Central memory CD8-positive, alpha-beta T cell (primary cell): ENCODE measurements around the gene KLHDC3.
A peak's percentile ranks its signal among the peaks of the same experiment; 100 is the strongest.

Source experiments
- ATAC-seq: fragments of 150-1000 bp; cut with Tn5 transposase; replicated peaks from 2 replicates; pipeline ENCODE4 v1.10.0; 2022; ENCODE audit warnings: mild to moderate bottlenecking, moderate FRiP score, moderate number of reproducible peaks; ENCODE audit not compliant: poor library complexity, severe bottlenecking; ENCODE audit errors: extremely low read depth
- DNase-seq, 2 donors: peaks; one replicate each; pipeline ENCODE4 v3.0.0; 2021; ENCODE audit warnings: low spot score in 2 of 2
- H3K27ac Mint-ChIP-seq: one replicate; pipeline ENCODE4 v1.8.0; 2022; ENCODE audit warnings: low read depth, mild to moderate bottlenecking, moderate library complexity, mixed read lengths
- H3K27me3 Mint-ChIP-seq: one replicate; pipeline ENCODE4 v1.8.0; 2022; ENCODE audit warnings: mixed read lengths
- H3K36me3 Mint-ChIP-seq: one replicate; pipeline ENCODE4 v1.8.0; 2022; ENCODE audit warnings: mild to moderate bottlenecking, moderate library complexity, mixed read lengths; ENCODE audit not compliant: insufficient read depth
- H3K4me1 Mint-ChIP-seq: one replicate; pipeline ENCODE4 v1.8.0; 2022; ENCODE audit warnings: mixed read lengths
- H3K4me3 Mint-ChIP-seq: one replicate; pipeline ENCODE4 v1.8.0; 2022; ENCODE audit warnings: mild to moderate bottlenecking, moderate library complexity, mixed read lengths
- H3K9me3 Mint-ChIP-seq: one replicate; pipeline ENCODE4 v1.8.0; 2022; ENCODE audit warnings: mixed read lengths

Gene KLHDC3

DNA sequence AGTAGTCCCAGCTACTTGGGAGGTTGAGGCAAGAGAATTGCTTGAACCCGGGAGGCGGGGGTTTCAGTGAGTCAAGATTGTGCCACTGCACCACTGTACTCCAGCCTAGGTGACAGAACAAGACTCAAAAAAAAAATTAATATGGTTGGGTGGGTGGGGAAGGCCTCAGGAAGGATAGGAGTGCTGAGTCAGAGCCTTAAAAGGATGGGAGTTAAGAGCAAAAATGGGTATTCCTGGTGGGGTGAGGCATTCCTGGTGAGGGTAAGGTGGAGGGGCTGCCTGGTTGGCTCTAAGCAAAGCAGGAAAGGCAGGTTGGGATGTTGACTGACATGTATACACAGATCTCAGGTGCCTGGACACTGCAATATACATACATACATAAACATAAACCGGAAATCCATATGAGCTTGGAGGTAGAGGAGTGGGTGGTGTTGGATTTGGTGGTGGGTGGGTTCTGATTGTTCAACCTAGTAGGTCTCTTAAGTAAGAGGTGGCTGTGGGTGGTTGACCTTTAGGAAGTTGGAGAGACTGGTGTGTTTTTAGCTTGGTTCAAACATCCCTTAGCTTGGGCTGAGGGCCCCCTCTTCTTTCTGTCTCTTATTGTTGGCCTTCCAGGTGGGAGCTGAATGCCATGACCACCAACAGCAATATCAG lies 6.1 kb downstream of the KLHDC3 start:
- no peak overlapping the region for H3K27ac Mint-ChIP-seq
- DNase-seq (no peak), ATAC-seq (no peak)
- H3K27me3 Mint-ChIP-seq = no peaks in the 10 kb centered on the region
- peak overlapping the region; percentile 45 for H3K4me3 Mint-ChIP-seq
- peaks cover 18% of the 10 kb centered on the region for H3K36me3 Mint-ChIP-seq
- H3K4me1 Mint-ChIP-seq = peaks cover 27% of the 10 kb centered on the region
- H3K9me3 Mint-ChIP-seq = no peaks in the 10 kb centered on the region

DNA sequence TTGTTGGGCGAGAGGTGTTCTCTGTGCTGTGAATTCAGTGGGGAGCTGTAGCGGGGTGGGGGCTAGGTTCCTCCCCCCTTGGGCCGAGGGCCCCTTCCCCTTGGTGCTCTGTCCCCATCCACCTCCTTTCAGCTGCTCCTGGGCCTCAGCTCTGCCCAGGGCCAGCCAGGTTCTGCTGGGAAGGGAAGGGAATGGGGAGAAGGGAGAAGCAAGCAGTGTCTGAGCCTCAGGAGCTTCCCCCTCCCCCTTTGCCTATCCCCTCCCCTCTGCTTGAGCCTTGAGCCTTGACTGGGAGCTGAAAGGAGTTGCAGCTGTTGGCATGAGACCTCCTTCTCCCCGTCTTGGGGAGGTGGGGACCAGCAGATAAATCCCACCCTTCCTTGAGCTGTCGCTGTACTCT lies 6.8 kb downstream of the KLHDC3 start:
- Mint-ChIP-seq H3K27ac (no peak overlapping the region), H3K9me3 (no peaks in the 10 kb centered on the region), H3K4me3 (peak overlapping the region; percentile 89), H3K27me3 (no peaks in the 10 kb centered on the region), H3K4me1 (peaks cover 26% of the 10 kb centered on the region), H3K36me3 (peaks cover 24% of the 10 kb centered on the region)
- no peak for ATAC-seq
- no peak for DNase-seq

DNA sequence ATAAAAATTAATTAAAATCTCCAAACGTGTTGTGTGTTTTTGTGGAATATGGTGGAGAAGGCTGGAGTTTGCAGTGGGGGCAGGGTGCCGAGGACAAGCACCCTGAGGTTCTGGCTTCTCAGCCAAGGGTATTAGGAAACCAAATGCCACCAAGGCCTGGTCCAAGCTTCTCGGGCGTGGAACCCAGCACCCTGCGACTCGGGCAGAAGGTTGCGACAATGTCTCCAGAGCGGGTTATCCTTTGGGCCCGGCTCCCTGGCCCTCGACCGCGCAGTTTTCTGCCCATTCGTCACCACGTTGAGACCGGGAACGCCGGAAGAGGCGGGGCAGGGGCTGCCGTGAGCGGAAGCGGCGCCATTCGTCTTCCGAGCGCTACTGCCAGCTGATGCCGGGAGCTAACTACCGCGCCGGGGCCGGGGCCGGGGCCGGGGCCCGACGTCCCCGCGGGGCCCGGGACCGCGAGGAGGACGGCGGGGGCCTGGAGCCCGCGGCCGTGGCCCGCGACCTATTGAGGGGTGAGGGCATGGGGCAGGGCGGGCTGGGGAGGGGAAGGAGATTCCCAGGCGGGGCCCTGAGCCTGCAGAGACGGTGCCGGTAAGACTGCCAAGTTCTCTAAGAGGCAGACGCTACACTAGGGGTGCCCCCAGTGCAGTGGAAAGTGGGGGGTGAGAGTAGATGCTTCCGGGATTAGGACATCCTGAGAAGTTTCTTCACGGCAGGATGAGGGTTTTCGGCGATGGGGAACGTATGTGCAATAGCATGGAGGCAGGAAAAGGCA lies 7.4 kb downstream of the KLHDC3 start, which contains the start of gene RRP36:
Gene RRP36, plus strand, starts transcription at position 354 of the 778 bp plus-strand sequence. Its CDS starts 32 bp downstream, at position 386.
- Mint-ChIP-seq H3K4me1 (peaks cover 21% of the 10 kb centered on the region), H3K4me3 (peak within 1 kb of the TSS; percentile 89), H3K27ac (peak within 1 kb of the TSS; percentile 58), H3K9me3 (no peaks in the 10 kb centered on the region), H3K27me3 (no peaks in the 10 kb centered on the region), H3K36me3 (peaks cover 28% of the 10 kb centered on the region)
- DNase-seq = peak; percentile 28 to 31
- ATAC-seq = peak; percentile 78

DNA sequence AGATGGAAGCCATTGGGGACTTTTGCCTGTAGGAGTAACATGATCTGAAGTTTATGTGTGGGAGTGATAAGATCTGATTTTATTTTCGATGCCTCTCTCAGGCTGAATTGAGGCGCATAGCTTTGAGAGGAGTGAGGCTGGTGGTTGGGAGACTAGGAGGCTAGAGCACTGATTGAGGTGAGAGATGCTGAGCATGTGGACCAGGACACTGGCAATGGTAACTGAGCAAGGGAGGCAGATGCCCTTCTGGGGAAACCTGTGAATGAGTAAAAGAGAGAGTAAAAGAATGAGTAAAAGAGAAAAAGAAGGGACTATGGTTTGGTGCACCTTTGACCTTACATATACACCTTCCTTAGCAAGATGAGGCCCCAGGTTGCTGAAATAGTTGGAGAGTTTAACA lies 10.4 kb downstream of the KLHDC3 start:
- DNase-seq (no peak), ATAC-seq (no peak)
- Mint-ChIP-seq H3K27ac (peak overlapping the region; percentile 24), H3K9me3 (no peaks in the 10 kb centered on the region), H3K4me3 (no peak overlapping the region), H3K4me1 (peaks cover 30% of the 10 kb centered on the region), H3K36me3 (peaks cover 47% of the 10 kb centered on the region), H3K27me3 (no peaks in the 10 kb centered on the region)

DNA sequence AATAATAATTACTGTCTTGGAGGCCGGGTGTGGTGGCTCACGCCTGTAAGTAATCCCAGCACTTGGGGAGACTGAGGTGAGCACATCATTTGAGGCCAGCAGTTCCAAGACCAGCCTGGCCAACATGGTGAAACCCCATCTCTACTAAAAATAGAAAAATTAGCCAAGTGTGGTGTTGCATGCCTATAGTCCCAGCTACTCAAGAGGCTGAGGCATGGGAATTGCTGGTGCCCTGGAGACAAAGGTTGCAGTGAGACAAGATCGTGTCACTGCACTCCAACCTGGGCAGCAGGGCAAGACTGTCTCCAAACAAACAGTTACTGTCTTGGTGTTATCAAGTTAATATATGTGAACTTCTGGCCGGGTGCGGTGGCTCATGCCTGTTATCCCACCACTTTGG lies 12.3 kb downstream of the KLHDC3 start:
- Mint-ChIP-seq H3K36me3 (peaks cover 63% of the 10 kb centered on the region), H3K4me3 (no peak overlapping the region), H3K9me3 (no peaks in the 10 kb centered on the region), H3K4me1 (peaks cover 30% of the 10 kb centered on the region), H3K27me3 (no peaks in the 10 kb centered on the region), H3K27ac (peak overlapping the region; percentile 26)
- ATAC-seq (no peak), DNase-seq (no peak)

DNA sequence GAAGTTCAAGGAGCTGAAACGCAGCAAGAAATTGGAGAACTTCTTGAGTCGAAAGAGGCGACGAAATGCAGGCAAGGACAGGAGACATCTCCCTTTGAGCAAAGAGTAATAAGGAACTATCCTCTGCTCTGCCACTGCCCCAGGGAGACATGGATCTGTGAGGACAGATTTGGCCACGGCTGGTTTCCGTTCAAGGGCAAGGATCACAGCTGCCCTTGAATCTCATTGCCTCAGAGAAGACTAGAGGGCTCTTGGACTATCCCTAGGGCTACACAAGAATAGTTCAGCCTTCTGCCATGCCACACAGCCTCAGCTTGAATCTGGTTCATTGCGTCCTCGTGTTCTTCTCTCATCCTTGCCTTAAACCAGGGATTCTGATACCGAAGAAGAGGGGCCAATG lies 15.1 kb downstream of the KLHDC3 start:
- no peak overlapping the region for H3K4me3 Mint-ChIP-seq
- no peaks in the 10 kb centered on the region for H3K9me3 Mint-ChIP-seq
- DNase-seq (no peak), ATAC-seq (no peak)
- H3K4me1 Mint-ChIP-seq = peaks cover 17% of the 10 kb centered on the region
- H3K27ac Mint-ChIP-seq = no peak overlapping the region
- H3K27me3 Mint-ChIP-seq = no peaks in the 10 kb centered on the region
- H3K36me3 Mint-ChIP-seq = peaks cover 67% of the 10 kb centered on the region

DNA sequence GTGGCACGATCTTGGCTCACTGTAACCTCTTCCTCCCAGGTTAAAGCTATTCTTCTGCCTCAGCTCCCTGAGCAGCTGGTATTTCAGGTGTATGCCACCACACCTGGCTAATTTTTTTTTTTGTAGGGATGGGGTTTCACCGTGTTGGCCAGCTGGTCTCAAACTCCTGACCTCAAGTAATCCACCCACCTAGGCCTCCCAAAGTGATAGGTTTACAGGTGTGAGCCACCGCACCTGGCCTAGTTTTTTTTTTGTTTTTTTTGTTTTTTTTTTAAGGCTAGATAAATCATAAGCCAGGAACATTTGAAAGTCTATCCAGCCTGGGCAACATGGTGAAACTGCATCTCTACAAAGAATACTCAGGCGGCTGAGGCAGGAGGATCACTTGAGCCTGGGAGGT lies 18.3 kb downstream of the KLHDC3 start:
- DNase-seq (no peak), ATAC-seq (no peak)
- no peak overlapping the region for H3K27ac Mint-ChIP-seq
- H3K9me3 Mint-ChIP-seq = no peaks in the 10 kb centered on the region
- H3K36me3 Mint-ChIP-seq = peaks cover 45% of the 10 kb centered on the region
- H3K4me3 Mint-ChIP-seq = no peak overlapping the region
- H3K27me3 Mint-ChIP-seq = no peaks in the 10 kb centered on the region
- H3K4me1 Mint-ChIP-seq = peaks cover 6% of the 10 kb centered on the region

DNA sequence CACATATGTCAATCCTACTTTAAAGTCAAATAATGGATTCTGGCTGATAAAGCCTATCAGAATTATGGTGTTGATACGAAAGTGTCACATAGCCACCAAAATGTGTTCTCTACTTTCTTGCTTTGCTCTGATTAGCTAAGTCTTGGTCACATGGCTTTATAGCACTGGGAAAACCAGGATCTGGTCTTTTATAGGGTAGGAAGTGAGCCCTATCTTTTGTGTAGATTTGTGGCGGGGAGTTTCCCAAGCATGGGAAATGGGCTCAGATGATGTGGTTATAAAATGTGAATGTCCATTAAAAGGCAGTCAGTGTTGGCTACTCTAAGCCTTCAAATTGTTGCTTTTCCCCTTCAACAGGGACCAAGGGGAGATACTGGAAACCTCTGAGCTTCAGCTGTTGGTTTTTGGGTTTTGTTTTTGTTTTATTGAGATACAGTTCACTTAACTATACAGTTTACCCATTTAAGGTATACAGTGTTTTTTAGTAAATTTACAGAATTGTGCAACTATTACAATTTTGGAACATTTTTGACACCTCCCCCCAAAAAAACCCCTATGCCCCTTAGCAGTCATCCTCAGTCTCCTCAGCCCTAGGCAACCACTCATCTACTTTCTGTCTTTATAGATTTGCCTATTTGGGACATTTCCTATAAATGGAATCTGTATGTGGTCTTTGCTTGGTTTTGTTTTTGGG lies 19.6 kb downstream of the KLHDC3 start:
- DNase-seq = no peak
- peaks cover 38% of the 10 kb centered on the region for H3K36me3 Mint-ChIP-seq
- H3K27me3 Mint-ChIP-seq = no peaks in the 10 kb centered on the region
- no peaks in the 10 kb centered on the region for H3K4me1 Mint-ChIP-seq
- ATAC-seq = no peak
- H3K9me3 Mint-ChIP-seq = no peaks in the 10 kb centered on the region
- H3K4me3 Mint-ChIP-seq = no peak overlapping the region
- peak overlapping the region; percentile 54 for H3K27ac Mint-ChIP-seq

DNA sequence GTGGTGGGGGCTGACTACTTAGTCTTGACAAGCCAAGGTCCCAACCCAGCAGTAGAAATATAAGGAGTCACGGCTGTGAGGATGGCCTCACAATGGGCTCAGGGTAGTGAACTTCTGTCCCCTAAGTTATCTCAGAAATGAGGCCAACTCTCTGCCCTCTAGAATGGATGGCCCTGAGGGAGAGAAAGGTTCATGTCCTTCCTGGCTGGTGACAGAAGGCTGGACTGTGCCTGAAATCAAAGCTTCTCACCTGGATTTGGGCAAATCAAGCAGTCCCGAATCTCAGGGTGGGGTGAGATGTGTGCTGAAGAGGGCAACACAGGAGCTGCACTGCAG lies 20.1 kb downstream of the KLHDC3 start:
- Mint-ChIP-seq H3K27ac (no peak overlapping the region), H3K36me3 (peaks cover 39% of the 10 kb centered on the region), H3K4me1 (no peaks in the 10 kb centered on the region), H3K4me3 (no peak overlapping the region), H3K9me3 (no peaks in the 10 kb centered on the region), H3K27me3 (no peaks in the 10 kb centered on the region)
- ATAC-seq (no peak), DNase-seq (no peak)

DNA sequence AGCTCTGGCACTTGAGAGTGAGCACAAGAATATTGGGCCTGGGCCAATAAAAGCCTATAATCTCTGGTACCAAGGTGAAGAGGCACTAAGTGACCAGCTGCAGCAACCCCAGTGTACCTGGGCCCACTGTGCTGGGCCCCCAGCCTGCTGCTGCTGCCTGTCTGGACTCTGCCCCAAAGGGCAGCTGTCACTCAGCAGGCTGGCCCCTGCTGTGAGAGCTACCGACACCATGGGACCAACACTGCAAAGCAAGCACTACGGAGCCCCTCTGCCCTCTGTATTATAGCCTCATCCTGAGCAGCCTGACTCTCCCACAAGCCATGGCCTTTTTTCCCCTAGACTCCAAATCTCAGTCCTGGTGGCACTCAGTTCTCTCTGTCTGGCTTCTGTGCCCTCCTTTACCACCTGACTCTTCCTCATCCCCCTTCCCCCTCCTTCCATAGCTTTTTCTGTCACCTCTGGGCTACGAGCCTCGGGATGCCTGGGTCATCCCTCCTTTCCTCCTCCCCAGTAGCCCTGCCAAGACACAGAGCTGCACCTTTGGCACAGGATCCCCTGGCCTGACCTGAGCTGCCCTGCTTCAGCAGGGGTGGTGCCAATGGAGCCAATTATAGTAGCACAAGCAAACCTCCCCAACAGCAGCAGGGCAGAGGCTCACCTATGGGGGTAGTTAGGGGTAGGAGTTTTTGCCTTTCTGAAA lies 21.6 kb downstream of the KLHDC3 start:
- H3K4me1 Mint-ChIP-seq = no peaks in the 10 kb centered on the region
- H3K9me3 Mint-ChIP-seq = no peaks in the 10 kb centered on the region
- ATAC-seq = no peak
- peaks cover 29% of the 10 kb centered on the region for H3K36me3 Mint-ChIP-seq
- no peaks in the 10 kb centered on the region for H3K27me3 Mint-ChIP-seq
- H3K4me3 Mint-ChIP-seq = no peak overlapping the region
- peak overlapping the region; percentile 23 for H3K27ac Mint-ChIP-seq
- DNase-seq = no peak

DNA sequence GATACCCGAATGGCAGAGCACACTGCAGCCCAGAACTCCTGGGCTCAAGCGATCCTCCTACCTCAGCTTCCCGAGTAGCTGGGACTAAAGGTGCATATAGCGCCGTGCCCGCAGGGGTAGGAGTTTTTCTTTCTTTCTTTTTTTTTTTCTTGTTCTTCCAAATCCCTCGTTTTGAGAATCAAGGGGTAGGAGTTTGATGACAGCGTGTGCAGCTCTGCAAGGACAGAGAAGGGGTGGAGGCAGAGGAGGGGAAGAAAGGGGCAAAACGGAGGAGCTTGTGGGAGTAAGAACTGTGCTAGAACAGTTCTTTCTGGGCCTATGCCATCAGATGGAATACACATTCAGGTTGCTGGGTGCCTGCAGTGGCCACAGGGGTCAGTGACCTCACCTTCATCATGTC lies 22.7 kb downstream of the KLHDC3 start:
- Mint-ChIP-seq H3K27ac (no peak overlapping the region), H3K36me3 (peaks cover 22% of the 10 kb centered on the region), H3K4me3 (no peak overlapping the region), H3K4me1 (no peaks in the 10 kb centered on the region), H3K27me3 (no peaks in the 10 kb centered on the region), H3K9me3 (no peaks in the 10 kb centered on the region)
- DNase-seq (no peak), ATAC-seq (no peak)

DNA sequence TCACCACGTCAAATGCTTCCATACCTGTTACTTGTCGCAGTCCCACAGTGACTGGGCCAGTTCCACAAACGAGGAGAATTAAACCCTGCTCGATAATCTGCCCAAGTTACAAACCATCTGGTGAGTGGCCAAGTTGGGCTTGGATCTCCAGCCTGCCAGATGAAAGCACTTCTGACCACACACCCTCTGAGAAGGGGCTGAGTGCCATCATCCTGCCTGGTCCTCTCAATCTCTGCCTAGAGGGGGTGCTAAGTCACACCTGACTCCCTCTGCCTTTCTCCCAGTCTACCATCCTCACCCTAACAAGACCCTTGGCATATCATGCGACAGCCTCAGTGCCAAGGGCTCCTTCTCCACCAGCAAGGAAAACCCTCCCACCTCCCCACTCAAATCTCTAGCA lies 23.1 kb downstream of the KLHDC3 start:
- Mint-ChIP-seq H3K4me1 (no peaks in the 10 kb centered on the region), H3K4me3 (no peak overlapping the region), H3K9me3 (no peaks in the 10 kb centered on the region), H3K36me3 (peaks cover 18% of the 10 kb centered on the region), H3K27ac (no peak overlapping the region), H3K27me3 (no peaks in the 10 kb centered on the region)
- no peak for DNase-seq
- ATAC-seq = no peak
